SK-N-SH treated with all-trans-retinoic acid at 6 μM for 48 hours (cell line): ENCODE measurements around the gene DSCAM.

Experiments used
- ARNTL ChIP-seq: fragments of 450-650 bp; formaldehyde crosslinking; IDR thresholded peaks from 2 replicates; pipeline ENCODE4 v1.5.0; 2020; ENCODE audit warnings: low read depth, mild to moderate bottlenecking, moderate library complexity, borderline replicate concordance
- RARB ChIP-seq: fragments of 250-450 bp; sonication (Bioruptor Pico); IDR thresholded peaks from 2 replicates; pipeline ENCODE4 v1.8.0; 2021; ENCODE audit warnings: mild to moderate bottlenecking, moderate library complexity
- TCF4 ChIP-seq: fragments of 250-450 bp; sonication (Bioruptor Pico); IDR thresholded peaks from 2 replicates; pipeline ENCODE4 v1.8.0; 2021; ENCODE audit warnings: mild to moderate bottlenecking, moderate library complexity, borderline replicate concordance
- ZFP3 ChIP-seq: fragments of 250-450 bp; sonication (Bioruptor Pico); IDR thresholded peaks from 2 replicates; pipeline ENCODE4 v1.5.0; 2020; ENCODE audit warnings: mild to moderate bottlenecking, moderate library complexity
- TF ChIP-seq, protein P1 (sequence below): fragments of 250-450 bp; sonication (Bioruptor Pico); IDR thresholded peaks from 2 replicates; pipeline ENCODE4 v1.5.1; 2021; ENCODE audit warnings: mild to moderate bottlenecking, moderate library complexity

DNA sequence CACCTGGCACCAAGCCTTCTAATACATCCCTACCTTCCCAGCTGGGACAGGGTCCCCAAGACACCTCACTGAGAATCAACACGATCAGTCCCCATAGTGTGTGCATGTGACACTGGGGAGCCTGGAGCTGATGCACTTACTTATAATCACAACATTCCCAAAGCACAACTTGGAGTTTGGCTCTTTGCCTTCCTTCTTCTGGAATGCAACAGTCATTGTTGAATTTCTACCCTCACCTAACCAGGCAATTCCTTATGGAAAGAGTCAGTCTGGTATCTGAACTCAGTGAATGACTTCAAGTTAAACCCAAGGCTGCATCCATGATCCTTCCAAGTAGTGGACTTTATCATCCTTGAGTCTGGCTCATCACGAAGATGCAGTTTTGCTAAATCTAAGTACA is 86.1 kb downstream of the DSCAM start:
- TF ChIP-seq ZFP3 (no peak), ARNTL (CRISPR knock-in tag) (no peak), TCF4 (no peak), RARB (CRISPR knock-in tag) (no peak)
- TF ChIP-seq, protein P1, sequence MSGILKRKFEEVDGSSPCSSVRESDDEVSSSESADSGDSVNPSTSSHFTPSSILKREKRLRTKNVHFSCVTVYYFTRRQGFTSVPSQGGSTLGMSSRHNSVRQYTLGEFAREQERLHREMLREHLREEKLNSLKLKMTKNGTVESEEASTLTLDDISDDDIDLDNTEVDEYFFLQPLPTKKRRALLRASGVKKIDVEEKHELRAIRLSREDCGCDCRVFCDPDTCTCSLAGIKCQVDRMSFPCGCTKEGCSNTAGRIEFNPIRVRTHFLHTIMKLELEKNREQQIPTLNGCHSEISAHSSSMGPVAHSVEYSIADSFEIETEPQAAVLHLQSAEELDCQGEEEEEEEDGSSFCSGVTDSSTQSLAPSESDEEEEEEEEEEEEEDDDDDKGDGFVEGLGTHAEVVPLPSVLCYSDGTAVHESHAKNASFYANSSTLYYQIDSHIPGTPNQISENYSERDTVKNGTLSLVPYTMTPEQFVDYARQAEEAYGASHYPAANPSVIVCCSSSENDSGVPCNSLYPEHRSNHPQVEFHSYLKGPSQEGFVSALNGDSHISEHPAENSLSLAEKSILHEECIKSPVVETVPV (CRISPR knock-in tag) = no peak
